Tibial nerve (tissue), 4 donors: ENCODE measurements around the gene HMGXB4.

Experiments
- EP300 ChIP-seq, 2 donors: sonication (generic); formaldehyde crosslinking; IDR thresholded peaks; one replicate each; pipeline ENCODE4 v1.6.1; 2017; ENCODE audit warnings: antibody characterized with exemption in 2 of 2, mild to moderate bottlenecking in 1 of 2
- POLR2A ChIP-seq, 2 donors: fragments of 450-650 bp; IDR thresholded peaks; one replicate each; pipeline ENCODE4 v1.6.1; 2017; ENCODE audit warnings: antibody characterized with exemption in 2 of 2, mild to moderate bottlenecking in 2 of 2, moderate library complexity in 2 of 2
- TF ChIP-seq, protein P1 (sequence below), 5 experiments: fragments of 200-600 bp in 3 of 5; fragments of 450-650 bp in 2 of 5; sonication (generic) in 3 of 5; IDR thresholded peaks; one replicate each; pipeline ENCODE4 v1.5.1; 2016 to 2019; ENCODE audit warnings: antibody characterized with exemption in 5 of 5, mild to moderate bottlenecking in 3 of 5, moderate library complexity in 2 of 5

DNA sequence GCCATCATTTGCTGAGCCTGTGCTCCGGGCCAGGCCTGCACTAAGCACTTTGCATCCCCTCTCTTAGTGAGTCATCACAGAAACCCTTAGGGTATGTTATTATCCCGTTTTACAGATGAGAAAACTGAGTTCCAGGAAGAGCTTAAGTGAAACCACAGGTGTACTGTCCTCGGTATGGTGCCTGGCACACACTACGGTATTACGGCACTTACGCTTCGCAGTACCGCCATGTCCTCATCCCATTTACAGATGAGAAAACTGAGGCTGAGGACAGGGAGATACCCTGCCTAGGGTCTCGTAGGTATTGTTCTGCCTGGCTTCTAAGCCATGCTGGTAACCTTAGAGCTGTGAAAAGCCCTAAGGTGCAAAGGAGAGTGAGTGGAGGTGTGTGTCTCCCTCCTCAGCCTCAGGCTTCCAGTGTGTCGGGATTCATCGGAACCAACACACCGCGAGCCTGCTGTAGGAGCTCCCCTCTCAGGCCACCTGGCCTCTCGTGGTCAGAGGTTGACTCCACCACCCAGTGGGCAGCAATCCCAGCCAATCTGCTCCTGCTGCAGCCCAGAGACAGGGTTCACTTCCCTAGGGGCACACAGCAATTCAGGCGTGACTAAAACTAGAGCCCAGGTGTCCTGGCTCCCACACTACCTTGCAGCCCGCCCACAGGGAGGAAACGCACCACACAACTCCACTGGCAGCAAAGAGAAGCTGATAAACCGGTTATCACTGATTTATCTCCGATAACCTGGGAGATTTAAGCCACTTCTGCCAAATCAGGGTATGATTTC lies 84.0 kb downstream of the HMGXB4 start:
- TF ChIP-seq, protein P1, sequence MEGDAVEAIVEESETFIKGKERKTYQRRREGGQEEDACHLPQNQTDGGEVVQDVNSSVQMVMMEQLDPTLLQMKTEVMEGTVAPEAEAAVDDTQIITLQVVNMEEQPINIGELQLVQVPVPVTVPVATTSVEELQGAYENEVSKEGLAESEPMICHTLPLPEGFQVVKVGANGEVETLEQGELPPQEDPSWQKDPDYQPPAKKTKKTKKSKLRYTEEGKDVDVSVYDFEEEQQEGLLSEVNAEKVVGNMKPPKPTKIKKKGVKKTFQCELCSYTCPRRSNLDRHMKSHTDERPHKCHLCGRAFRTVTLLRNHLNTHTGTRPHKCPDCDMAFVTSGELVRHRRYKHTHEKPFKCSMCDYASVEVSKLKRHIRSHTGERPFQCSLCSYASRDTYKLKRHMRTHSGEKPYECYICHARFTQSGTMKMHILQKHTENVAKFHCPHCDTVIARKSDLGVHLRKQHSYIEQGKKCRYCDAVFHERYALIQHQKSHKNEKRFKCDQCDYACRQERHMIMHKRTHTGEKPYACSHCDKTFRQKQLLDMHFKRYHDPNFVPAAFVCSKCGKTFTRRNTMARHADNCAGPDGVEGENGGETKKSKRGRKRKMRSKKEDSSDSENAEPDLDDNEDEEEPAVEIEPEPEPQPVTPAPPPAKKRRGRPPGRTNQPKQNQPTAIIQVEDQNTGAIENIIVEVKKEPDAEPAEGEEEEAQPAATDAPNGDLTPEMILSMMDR (IDR thresholded peaks at IDR 0.05): no peak
- TF ChIP-seq POLR2A (IDR thresholded peaks at IDR 0.05) (no peak), EP300 (IDR thresholded peaks at IDR 0.05) (no peak)
